ENCODE results near the gene TSEN15. TPM values are rescaled to one million over a fixed set of nuclear protein-coding genes. Genes with fewer than 3 reads are reported as not detected.

The TSEN15 gene
- total and polyA plus RNA-seq, 8 donors, result 11.6 to 137 (median 24.6) TPM

GRCh38 chr1:184061396-184062003 is 10.0 kb downstream of the TSEN15 start:
- Histone ChIP-seq H3K27ac (no peak overlapping the region), H3K4me1 (peaks cover 0 to 37% (median 11%) of the 10 kb centered on the region in 4 donors), H3K4me3 (no peak overlapping the region), H3K36me3 (peaks cover 0 to 16% (median 12%) of the 10 kb centered on the region in 4 donors), H3K27me3 (no peaks in the 10 kb centered on the region), H3K9me3 (no peaks in the 10 kb centered on the region)
- 23 to 44% (median 31%) methylated on average over 2 of the region's 2 CpGs for WGBS, 5 donors
- TF ChIP-seq POLR2A (IDR thresholded peaks at IDR 0.05), result no peak
- TF ChIP-seq CTCF (IDR thresholded peaks at IDR 0.05), result no peak
- TF ChIP-seq POLR2AphosphoS5 (IDR thresholded peaks at IDR 0.05), result peak in 1 of 3 donors; percentile 10
- DNase-seq, result peak in 1 of 2 donors; percentile 48
- intact Hi-C loops (cut with DNase I; ENCODE audit: low total_unique reads), result no loop called here

GRCh38 chr1:184062640-184063286 is 11.2 kb downstream of the TSEN15 start:
- DNase-seq, result no peak
- TF ChIP-seq POLR2AphosphoS5 (IDR thresholded peaks at IDR 0.05) (no peak), CTCF (IDR thresholded peaks at IDR 0.05) (no peak), EP300 (IDR thresholded peaks at IDR 0.05) (no peak), POLR2A (IDR thresholded peaks at IDR 0.05) (no peak)
- intact Hi-C loops (cut with DNase I; ENCODE audit: low total_unique reads), result no loop called here
- Histone ChIP-seq H3K4me1 (peaks cover 0 to 26% (median 10%) of the 10 kb centered on the region in 4 donors), H3K27ac (no peak overlapping the region), H3K4me3 (no peak overlapping the region), H3K27me3 (no peaks in the 10 kb centered on the region), H3K9me3 (no peaks in the 10 kb centered on the region), H3K36me3 (peaks cover 0 to 19% (median 17%) of the 10 kb centered on the region in 4 donors)
- WGBS, 5 donors, result 82 to 93% (median 88%) methylated on average over 3 of the region's 3 CpGs

- H3K27ac ChIP-seq, result no peak overlapping the region
- no peak overlapping the region for H3K4me3 ChIP-seq
- DNase-seq, result no peak
- H3K36me3 ChIP-seq, result peaks cover 0 to 14% (median 10%) of the 10 kb centered on the region in 4 donors
- no peaks in the 10 kb centered on the region for H3K9me3 ChIP-seq
- TF ChIP-seq CTCF (IDR thresholded peaks at IDR 0.05) (no peak), POLR2AphosphoS5 (IDR thresholded peaks at IDR 0.05) (no peak), EP300 (IDR thresholded peaks at IDR 0.05) (no peak), POLR2A (IDR thresholded peaks at IDR 0.05) (no peak)
- H3K4me1 ChIP-seq, result peaks cover 0 to 26% (median 10%) of the 10 kb centered on the region in 4 donors
- intact Hi-C loops (cut with DNase I; ENCODE audit: low total_unique reads), result no loop called here
- H3K27me3 ChIP-seq, result no peaks in the 10 kb centered on the region
Measured at GRCh38 chr1:184065559-184065958, 14.0 kb downstream of the TSEN15 start.

- Histone ChIP-seq H3K27ac (no peak overlapping the region), H3K27me3 (no peaks in the 10 kb centered on the region), H3K36me3 (peaks cover 0 to 24% (median 15%) of the 10 kb centered on the region in 4 donors), H3K4me3 (no peak overlapping the region), H3K4me1 (peaks cover 0 to 1% (median 0%) of the 10 kb centered on the region in 4 donors), H3K9me3 (no peaks in the 10 kb centered on the region)
- no peak for DNase-seq
- TF ChIP-seq EP300 (IDR thresholded peaks at IDR 0.05) (no peak), CTCF (IDR thresholded peaks at IDR 0.05) (no peak), POLR2A (IDR thresholded peaks at IDR 0.05) (no peak), POLR2AphosphoS5 (IDR thresholded peaks at IDR 0.05) (no peak)
- intact Hi-C loops (cut with DNase I; ENCODE audit: low total_unique reads), result no loop called here
Measured at GRCh38 chr1:184068354-184068753, 16.8 kb downstream of the TSEN15 start.
